ENCODE measurements around the gene UNC93B1. TPM values are rescaled to one million over a fixed set of nuclear protein-coding genes. Genes with fewer than 3 reads are reported as not detected.

UNC93B1 gene
- polyA plus RNA-seq, 1 donor (not counting 4 experiments of a cell fraction or from before 2014, with no cell fraction given), result 15.4 TPM

DNA sequence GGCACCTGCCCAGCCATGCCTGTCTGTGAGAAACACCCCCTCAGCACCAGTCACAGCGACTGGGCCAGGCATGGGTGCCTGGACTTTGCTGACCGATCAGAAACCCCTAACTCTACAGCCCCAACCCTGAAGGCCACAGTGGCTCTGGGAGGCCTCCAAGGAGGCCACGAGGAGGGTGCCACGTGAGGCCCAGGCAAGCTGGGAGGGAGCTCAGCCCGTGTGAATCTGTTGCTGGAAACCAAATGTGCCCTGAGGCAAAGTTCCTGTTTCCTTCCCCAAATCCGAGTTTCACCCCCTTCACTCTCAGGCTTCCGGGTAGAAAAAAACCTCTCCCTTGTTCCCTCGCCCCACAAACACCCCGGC, 1.3 kb downstream of the UNC93B1 start:
- H3K27ac ChIP-seq (ENCODE audit: control insufficient read depth, insufficient read depth, low read length), result no peak overlapping the region
- no peaks in the 10 kb centered on the region for H3K9me1 ChIP-seq (ENCODE audit: control insufficient read depth, extremely low read depth, insufficient read depth, low read length)
- H3K79me2 ChIP-seq (ENCODE audit: control insufficient read depth, insufficient read depth, low read length), result no peaks in the 10 kb centered on the region
- DNase-seq (ENCODE audit: low read depth, low spot score), result no peak
- no peak for TF ChIP-seq EZH2 (IDR thresholded peaks at IDR 0.05; ENCODE audit: low read length)
- no peak overlapping the region for H2AFZ ChIP-seq (ENCODE audit: control insufficient read depth, low read length)
- H3K9ac ChIP-seq (ENCODE audit: control insufficient read depth, extremely low read depth, insufficient read depth, low read length), result no peak overlapping the region
- peaks cover 9% of the 10 kb centered on the region for H3K4me1 ChIP-seq (ENCODE audit: control insufficient read depth, extremely low read depth, insufficient read depth, low read length)
- no peaks in the 10 kb centered on the region for H4K20me1 ChIP-seq (ENCODE audit: control insufficient read depth, extremely low read depth, insufficient read depth, low read length)
- H3K9me3 ChIP-seq (ENCODE audit: control insufficient read depth, low read depth, low read length), result no peaks in the 10 kb centered on the region
- no peak overlapping the region for H3K4me3 ChIP-seq (ENCODE audit: control insufficient read depth in 2 of 3, extremely low read depth in 1 of 3, insufficient read depth in 2 of 3, low read depth in 1 of 3, low read length in 3 of 3)
- dilution Hi-C loops (cut with MboI; ENCODE audit: extremely low pct_ligation_motif_present, low sequenced_read_pairs), result no loop called here
- FAIRE-seq, result no peak
- H3K36me3 ChIP-seq (ENCODE audit: control insufficient read depth in 2 of 2, extremely low read depth in 1 of 2, insufficient read depth in 2 of 2, low read length in 2 of 2), result peaks cover 0 to 1% of the 10 kb centered on the region in 2 experiments
- H3K4me2 ChIP-seq (ENCODE audit: control insufficient read depth, extremely low read depth, insufficient read depth, low read depth, low read length), result peak overlapping the region; percentile 58
- no peaks in the 10 kb centered on the region for H3K27me3 ChIP-seq (ENCODE audit: control insufficient read depth, extremely low read depth, insufficient read depth, low read length)

DNA sequence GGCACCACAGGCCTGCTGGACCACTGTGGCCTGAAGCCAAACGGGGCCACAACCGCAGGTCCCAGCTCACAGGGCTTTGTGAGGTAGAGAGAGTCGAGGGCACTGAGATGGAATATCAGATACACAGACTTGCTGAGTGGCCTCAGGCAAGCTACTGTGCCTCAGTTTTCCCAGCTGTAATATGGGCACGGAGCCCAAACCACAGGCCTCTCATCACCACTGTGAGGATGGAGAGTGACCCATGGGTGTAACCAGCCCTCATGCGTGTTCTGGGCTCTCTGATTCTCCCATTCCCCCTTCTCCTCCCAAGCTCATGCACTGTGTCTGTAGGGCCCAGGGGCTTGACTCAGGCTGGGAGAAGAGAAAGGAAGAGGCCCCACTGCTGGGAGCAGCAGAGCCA, 4.2 kb downstream of the UNC93B1 start:
- FAIRE-seq (no peak), DNase-seq (ENCODE audit: low read depth, low spot score) (no peak)
- no peak overlapping the region for H3K4me2 ChIP-seq (ENCODE audit: control insufficient read depth, extremely low read depth, insufficient read depth, low read depth, low read length)
- H3K27ac ChIP-seq (ENCODE audit: control insufficient read depth, insufficient read depth, low read length), result no peak overlapping the region
- no peak overlapping the region for H3K4me3 ChIP-seq (ENCODE audit: control insufficient read depth in 2 of 3, extremely low read depth in 1 of 3, insufficient read depth in 2 of 3, low read depth in 1 of 3, low read length in 3 of 3)
- H3K9me3 ChIP-seq (ENCODE audit: control insufficient read depth, low read depth, low read length), result no peaks in the 10 kb centered on the region
- H3K9me1 ChIP-seq (ENCODE audit: control insufficient read depth, extremely low read depth, insufficient read depth, low read length), result no peaks in the 10 kb centered on the region
- no peak for TF ChIP-seq EZH2 (IDR thresholded peaks at IDR 0.05; ENCODE audit: low read length)
- TF ChIP-seq, protein P1, sequence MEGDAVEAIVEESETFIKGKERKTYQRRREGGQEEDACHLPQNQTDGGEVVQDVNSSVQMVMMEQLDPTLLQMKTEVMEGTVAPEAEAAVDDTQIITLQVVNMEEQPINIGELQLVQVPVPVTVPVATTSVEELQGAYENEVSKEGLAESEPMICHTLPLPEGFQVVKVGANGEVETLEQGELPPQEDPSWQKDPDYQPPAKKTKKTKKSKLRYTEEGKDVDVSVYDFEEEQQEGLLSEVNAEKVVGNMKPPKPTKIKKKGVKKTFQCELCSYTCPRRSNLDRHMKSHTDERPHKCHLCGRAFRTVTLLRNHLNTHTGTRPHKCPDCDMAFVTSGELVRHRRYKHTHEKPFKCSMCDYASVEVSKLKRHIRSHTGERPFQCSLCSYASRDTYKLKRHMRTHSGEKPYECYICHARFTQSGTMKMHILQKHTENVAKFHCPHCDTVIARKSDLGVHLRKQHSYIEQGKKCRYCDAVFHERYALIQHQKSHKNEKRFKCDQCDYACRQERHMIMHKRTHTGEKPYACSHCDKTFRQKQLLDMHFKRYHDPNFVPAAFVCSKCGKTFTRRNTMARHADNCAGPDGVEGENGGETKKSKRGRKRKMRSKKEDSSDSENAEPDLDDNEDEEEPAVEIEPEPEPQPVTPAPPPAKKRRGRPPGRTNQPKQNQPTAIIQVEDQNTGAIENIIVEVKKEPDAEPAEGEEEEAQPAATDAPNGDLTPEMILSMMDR (optimal IDR thresholded peaks at IDR 0.05 in 1 of 3, IDR thresholded peaks at IDR 0.05 in 1 of 3, conservative IDR thresholded peaks at IDR 0.05 in 1 of 3; ENCODE audit: extremely low read depth in 1 of 3, insufficient read depth in 2 of 3, low read length in 3 of 3), result no peak
- peaks cover 9% of the 10 kb centered on the region for H3K4me1 ChIP-seq (ENCODE audit: control insufficient read depth, extremely low read depth, insufficient read depth, low read length)
- no peaks in the 10 kb centered on the region for H3K79me2 ChIP-seq (ENCODE audit: control insufficient read depth, insufficient read depth, low read length)
- H3K27me3 ChIP-seq (ENCODE audit: control insufficient read depth, extremely low read depth, insufficient read depth, low read length), result no peaks in the 10 kb centered on the region
- no peaks in the 10 kb centered on the region for H4K20me1 ChIP-seq (ENCODE audit: control insufficient read depth, extremely low read depth, insufficient read depth, low read length)
- dilution Hi-C loops (cut with MboI; ENCODE audit: extremely low pct_ligation_motif_present, low sequenced_read_pairs), result no loop called here
- H3K36me3 ChIP-seq (ENCODE audit: control insufficient read depth in 2 of 2, extremely low read depth in 1 of 2, insufficient read depth in 2 of 2, low read length in 2 of 2), result peaks cover 0 to 1% of the 10 kb centered on the region in 2 experiments
- H2AFZ ChIP-seq (ENCODE audit: control insufficient read depth, low read length), result no peak overlapping the region
- H3K9ac ChIP-seq (ENCODE audit: control insufficient read depth, extremely low read depth, insufficient read depth, low read length), result no peak overlapping the region

DNA sequence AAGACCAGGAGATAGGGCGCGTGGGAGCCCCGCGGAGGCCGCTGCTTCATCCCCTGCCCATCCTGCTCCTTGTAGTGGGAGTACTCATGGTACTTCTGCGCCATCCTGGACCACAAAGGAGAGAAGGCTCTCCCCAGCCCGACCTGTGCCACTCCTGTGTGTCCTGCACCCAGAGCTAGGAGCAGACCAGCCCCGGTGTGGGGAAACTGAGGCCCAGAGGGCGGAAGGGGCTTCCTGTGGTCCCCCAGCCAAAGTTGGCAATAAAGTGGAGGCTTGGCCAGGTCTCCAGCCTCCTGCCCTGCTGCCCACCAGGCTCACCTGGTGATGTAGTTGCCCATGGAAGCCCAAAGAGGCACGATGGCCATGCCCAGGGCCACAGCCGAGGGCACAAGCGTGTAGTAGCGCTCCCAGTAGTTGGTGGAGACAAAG, 4.7 kb downstream of the UNC93B1 start:
- Histone ChIP-seq H3K4me3 (ENCODE audit: control insufficient read depth in 2 of 3, extremely low read depth in 1 of 3, insufficient read depth in 2 of 3, low read depth in 1 of 3, low read length in 3 of 3) (no peak overlapping the region), H3K79me2 (ENCODE audit: control insufficient read depth, insufficient read depth, low read length) (no peaks in the 10 kb centered on the region)
- no peak for FAIRE-seq

More for the DNA sequence above, 4.7 kb downstream of the UNC93B1 start:
- no peaks in the 10 kb centered on the region for H3K9me1 ChIP-seq (ENCODE audit: control insufficient read depth, extremely low read depth, insufficient read depth, low read length)
- no peak overlapping the region for H3K9ac ChIP-seq (ENCODE audit: control insufficient read depth, extremely low read depth, insufficient read depth, low read length)
- H3K9me3 ChIP-seq (ENCODE audit: control insufficient read depth, low read depth, low read length), result no peaks in the 10 kb centered on the region
- dilution Hi-C loops (cut with MboI; ENCODE audit: extremely low pct_ligation_motif_present, low sequenced_read_pairs), result no loop called here
- H3K27me3 ChIP-seq (ENCODE audit: control insufficient read depth, extremely low read depth, insufficient read depth, low read length), result no peaks in the 10 kb centered on the region
- DNase-seq (ENCODE audit: low read depth, low spot score), result no peak
- peaks cover 8% of the 10 kb centered on the region for H3K4me1 ChIP-seq (ENCODE audit: control insufficient read depth, extremely low read depth, insufficient read depth, low read length)
- H4K20me1 ChIP-seq (ENCODE audit: control insufficient read depth, extremely low read depth, insufficient read depth, low read length), result no peaks in the 10 kb centered on the region
- no peak overlapping the region for H2AFZ ChIP-seq (ENCODE audit: control insufficient read depth, low read length)
- H3K36me3 ChIP-seq (ENCODE audit: control insufficient read depth in 2 of 2, extremely low read depth in 1 of 2, insufficient read depth in 2 of 2, low read length in 2 of 2), result peaks cover 0 to 1% of the 10 kb centered on the region in 2 experiments
- TF ChIP-seq, protein P1 (optimal IDR thresholded peaks at IDR 0.05 in 1 of 3, IDR thresholded peaks at IDR 0.05 in 1 of 3, conservative IDR thresholded peaks at IDR 0.05 in 1 of 3; ENCODE audit: extremely low read depth in 1 of 3, insufficient read depth in 2 of 3, low read length in 3 of 3), result no peak
- TF ChIP-seq EZH2 (IDR thresholded peaks at IDR 0.05; ENCODE audit: low read length), result no peak
- no peak overlapping the region for H3K4me2 ChIP-seq (ENCODE audit: control insufficient read depth, extremely low read depth, insufficient read depth, low read depth, low read length)
- no peak overlapping the region for H3K27ac ChIP-seq (ENCODE audit: control insufficient read depth, insufficient read depth, low read length)

All from keratinocyte (primary cell).